ENCODE results near the gene RSBN1. TPM values are rescaled to one million over a fixed set of nuclear protein-coding genes. Genes with fewer than 3 reads are reported as not detected.

Gene RSBN1
- total and polyA plus RNA-seq, 7 donors: 3.5 to 20.8 (median 11.0) TPM

- intact Hi-C loops (cut with DNase I): no loop called here
- Histone ChIP-seq H3K4me1 (peaks cover 89% of the 10 kb centered on the region), H3K27ac (peak overlapping the region; percentile 83), H3K36me3 (ENCODE audit: insufficient read depth in 1 of 2, low read depth in 1 of 2) (no peaks in the 10 kb centered on the region), H3K27me3 (ENCODE audit: insufficient read depth in 3 of 3, low read length in 2 of 3) (no peaks in the 10 kb centered on the region), H3K4me3 (peak overlapping the region; percentile 37), H3K9me3 (no peaks in the 10 kb centered on the region)
- WGBS, 3 donors: 15 to 30% (median 18%) methylated on average over 4 of the region's 4 CpGs
- ATAC-seq: peak; percentile 57 to 67 (median 62)
- DNase-seq: no peak
- TF ChIP-seq CTCF (IDR thresholded peaks at IDR 0.05): no peak
Measured at GRCh38 chr1:113783254-113784103, 28.8 kb downstream of the RSBN1 start.

DNA sequence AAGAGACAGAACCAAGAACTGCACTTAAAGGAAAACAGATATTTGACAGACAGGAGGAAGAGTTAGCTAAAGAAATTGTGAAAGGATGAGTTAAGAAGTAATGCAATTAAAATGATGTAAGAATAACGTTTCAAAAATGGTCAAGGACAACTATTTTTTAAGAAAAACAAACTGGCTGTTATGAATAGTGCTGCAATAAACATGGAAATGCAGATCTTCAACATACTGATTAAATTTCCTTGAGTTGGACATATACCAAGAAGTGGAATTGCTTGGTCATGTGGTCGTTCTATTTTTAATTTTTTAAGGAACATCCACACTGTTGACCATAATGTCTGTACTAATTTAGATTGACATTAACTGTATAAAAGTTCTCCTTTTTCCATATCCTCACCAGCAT lies 29.9 kb downstream of the RSBN1 start:
- H3K9me3 ChIP-seq: no peaks in the 10 kb centered on the region
- H3K4me1 ChIP-seq: peaks cover 81% of the 10 kb centered on the region
- peak overlapping the region; percentile 37 for H3K4me3 ChIP-seq
- WGBS, 3 donors: 1 to 8% (median 5%) methylated on average over 2 of the region's 2 CpGs
- no peak for TF ChIP-seq CTCF (IDR thresholded peaks at IDR 0.05)
- intact Hi-C loops (cut with DNase I): loop anchor here in 1 of 2 donors (1.0 kb wide), 1 partner anchor 23 kb away; the partner anchor contains the start of gene PHTF1
- H3K27me3 ChIP-seq (ENCODE audit: insufficient read depth in 3 of 3, low read length in 2 of 3): no peaks in the 10 kb centered on the region
- peak overlapping the region; percentile 83 for H3K27ac ChIP-seq
- H3K36me3 ChIP-seq (ENCODE audit: insufficient read depth in 1 of 2, low read depth in 1 of 2): no peaks in the 10 kb centered on the region
- ATAC-seq (peak in 1 of 4 donors; percentile 22), DNase-seq (no peak)

DNA sequence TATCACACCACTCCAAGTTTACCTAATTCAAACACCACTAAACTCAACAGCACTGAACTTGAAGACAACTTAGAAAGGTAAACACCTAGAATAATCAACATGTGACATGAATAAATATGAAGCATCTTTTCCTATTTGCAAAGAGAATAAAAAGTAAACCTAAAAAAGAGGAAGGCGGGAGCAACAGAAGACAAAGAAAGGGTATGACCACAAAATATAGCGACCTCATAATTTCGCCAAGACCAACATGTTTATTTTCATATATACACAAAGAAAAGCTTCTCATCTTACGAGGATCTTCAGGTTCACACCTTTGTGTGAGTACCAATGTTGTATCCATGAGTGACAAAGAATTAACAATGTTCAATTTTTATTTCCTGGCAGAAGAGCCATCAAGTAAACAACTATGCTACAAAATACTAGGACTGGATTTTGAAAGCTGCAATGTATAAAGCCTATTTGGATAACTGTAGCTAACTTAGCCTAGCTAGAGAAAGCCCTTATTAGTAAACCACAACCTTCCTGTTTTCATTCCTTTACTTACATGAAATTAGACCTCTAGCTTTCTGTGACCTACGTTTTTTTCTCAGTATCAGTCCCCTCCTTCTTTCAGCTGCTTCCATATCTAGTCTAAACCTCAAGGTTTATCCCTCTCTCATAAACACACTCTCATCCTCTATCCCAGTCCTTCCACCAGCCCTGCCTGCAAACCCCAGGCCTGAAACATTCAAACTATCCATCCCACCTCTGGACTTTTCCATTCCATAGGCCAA lies 31.7 kb downstream of the RSBN1 start:
- intact Hi-C loops (cut with DNase I): no loop called here
- H3K4me1 ChIP-seq: peaks cover 65% of the 10 kb centered on the region
- no peaks in the 10 kb centered on the region for H3K27me3 ChIP-seq (ENCODE audit: insufficient read depth in 3 of 3, low read length in 2 of 3)
- TF ChIP-seq CTCF (IDR thresholded peaks at IDR 0.05): no peak
- WGBS, 3 donors: 82 to 87% (median 87%) methylated on average over 5 of the region's 5 CpGs
- peaks cover 0 to 18% of the 10 kb centered on the region in 2 donors for H3K36me3 ChIP-seq (ENCODE audit: insufficient read depth in 1 of 2, low read depth in 1 of 2)
- H3K4me3 ChIP-seq: no peak overlapping the region
- peak overlapping the region; percentile 83 for H3K27ac ChIP-seq
- DNase-seq (no peak), ATAC-seq (no peak)
- no peaks in the 10 kb centered on the region for H3K9me3 ChIP-seq

DNA sequence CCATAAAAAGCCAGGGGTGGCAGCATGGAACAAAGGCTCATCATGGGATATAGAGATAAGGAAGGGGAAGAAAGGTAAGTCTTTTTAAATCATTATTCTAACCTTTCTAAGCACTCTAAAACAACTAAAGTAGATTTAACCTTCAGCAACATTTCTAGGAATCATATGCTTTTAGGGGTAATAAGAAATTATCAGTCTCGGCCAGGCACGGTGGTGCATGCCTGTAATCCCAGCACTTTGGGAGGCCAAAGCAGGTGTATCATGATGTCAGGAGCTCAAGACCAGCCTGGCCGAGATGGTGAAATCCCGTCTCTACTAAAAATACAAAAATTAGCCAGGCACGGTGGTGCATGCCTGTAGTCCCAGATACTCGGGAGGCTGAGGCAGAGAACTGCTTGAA lies 32.7 kb downstream of the RSBN1 start:
- ATAC-seq: no peak
- Histone ChIP-seq H3K36me3 (ENCODE audit: insufficient read depth in 1 of 2, low read depth in 1 of 2) (peaks cover 0 to 27% of the 10 kb centered on the region in 2 donors), H3K27me3 (ENCODE audit: insufficient read depth in 3 of 3, low read length in 2 of 3) (no peaks in the 10 kb centered on the region), H3K4me1 (peaks cover 55% of the 10 kb centered on the region), H3K4me3 (no peak overlapping the region), H3K27ac (peak overlapping the region; percentile 83), H3K9me3 (no peaks in the 10 kb centered on the region)
- DNase-seq: no peak
- WGBS, 3 donors: 65 to 92% (median 72%) methylated on average over 6 of the region's 6 CpGs
- no peak for TF ChIP-seq CTCF (IDR thresholded peaks at IDR 0.05)
- intact Hi-C loops (cut with DNase I): no loop called here
